K562 (cell line): Measurements from ENCODE around the gene HDAC2.

Experiments used
- GABPB1 ChIP-seq: sonication (generic); formaldehyde crosslinking; IDR thresholded peaks from 2 replicates; pipeline ENCODE4 v1.8.0; 2022; ENCODE audit warnings: mild to moderate bottlenecking, missing genetic modification reagents
- HSF4 ChIP-seq: fragments of 250-450 bp; sonication (Bioruptor Pico); IDR thresholded peaks from 2 replicates; pipeline ENCODE4 v2.1.2; 2022; ENCODE audit warnings: mild to moderate bottlenecking, moderate library complexity, borderline replicate concordance
- RAD21 ChIP-seq, 2 experiments: fragments of 250-450 bp in 1 of 2; fragments of 450-650 bp in 1 of 2; sonication (Bioruptor Pico) in 1 of 2; formaldehyde crosslinking in 1 of 2; IDR thresholded peaks in 1 of 2; conservative IDR thresholded peaks in 1 of 2; 2 replicates each; pipeline versions ENCODE4 v1.4.0 to v1.8.0; 2020 to 2022; ENCODE audit warnings: mild to moderate bottlenecking in 2 of 2, moderate library complexity in 1 of 2
- RBM39 ChIP-seq: fragments of 200-400 bp; formaldehyde crosslinking; optimal IDR thresholded peaks from 2 replicates; pipeline ENCODE3; 2018; ENCODE audit warnings: low read depth, low read length
- RNF2 ChIP-seq: sonication (generic); IDR thresholded peaks from 2 replicates; pipeline ENCODE4 v1.6.1; 2016
- ZBTB1 ChIP-seq: sonication (generic); formaldehyde crosslinking; IDR thresholded peaks from 2 replicates; pipeline ENCODE4 v1.8.1; 2023; ENCODE audit warnings: missing genetic modification reagents, low read depth, mild to moderate bottlenecking, borderline replicate concordance
- ZNF347 ChIP-seq: fragments of 450-650 bp; formaldehyde crosslinking; IDR thresholded peaks from 2 replicates; pipeline ENCODE4 v1.4.0; 2020; ENCODE audit warnings: low read depth, mild to moderate bottlenecking, moderate library complexity

DNA sequence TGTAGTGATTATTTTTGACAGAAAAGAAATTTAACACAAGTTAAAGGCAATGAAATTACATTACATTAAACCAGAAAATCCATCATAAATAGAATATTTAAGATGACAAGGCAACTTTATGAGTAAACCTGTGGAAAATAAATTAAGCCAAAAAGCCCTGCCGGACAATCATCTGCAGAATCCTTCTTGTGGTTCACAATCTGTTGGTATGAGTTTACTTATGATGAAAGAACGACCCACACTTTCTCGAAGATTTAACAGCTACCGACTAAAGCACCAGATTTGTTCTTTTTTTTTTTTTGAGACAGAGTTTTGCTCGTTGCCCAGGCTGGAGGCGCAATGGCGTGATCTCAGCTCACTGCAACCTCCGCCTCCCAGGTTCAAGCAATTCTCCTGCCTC is 21.4 kb downstream of the HDAC2 start:
- TF ChIP-seq RAD21 (CRISPR knock-in tag; conservative IDR thresholded peaks at IDR 0.05 in 1 of 2, IDR thresholded peaks at IDR 0.05 in 1 of 2) (no peak), RBM39 (no peak), RNF2 (no peak), GABPB1 (no peak), ZBTB1 (CRISPR knock-in tag) (no peak), ZNF347 (CRISPR knock-in tag) (no peak), HSF4 (CRISPR knock-in tag) (no peak)
